ENCODE results near the gene PFDN6.

The PFDN6 gene

GRCh38 chr6:33247977-33248642 lies 41.3 kb upstream of the PFDN6 start:
- Histone ChIP-seq H3K27ac (ENCODE audit: low read length) (peak overlapping the region; percentile 77; the same call in 1 of the 2 replicates), H3K9me3 (replicated peaks; ENCODE audit: insufficient read depth, low read length) (no peaks in the 10 kb centered on the region), H3K9ac (ENCODE audit: low read length) (peak overlapping the region; percentile 64; the same call in 1 of the 2 replicates), H3K27me3 (replicated peaks; ENCODE audit: insufficient read depth, low read length) (0 out of 2 replicates have a peak, but pooled peaks cover 4% of the 10 kb centered on the region), H3K4me3 (ENCODE audit: low read length) (peak overlapping the region; percentile 74), H3K36me3 (replicated peaks; ENCODE audit: insufficient read depth, low read length) (no peaks in the 10 kb centered on the region), H3F3A (ENCODE audit: insufficient read depth, low read length) (peaks cover 6% of the 10 kb centered on the region), H2AFZ (ENCODE audit: low read length) (peak overlapping the region; percentile 91), H3K4me2 (ENCODE audit: low read depth, low read length) (peak overlapping the region; percentile 100), H3K4me1 (ENCODE audit: low read length) (peaks cover 10% of the 10 kb centered on the region), H3K9me2 (replicated peaks; ENCODE audit: insufficient read depth, low read length) (no peaks in the 10 kb centered on the region), H4K20me1 (ENCODE audit: insufficient read depth, low read length) (no peaks in the 10 kb centered on the region), H3K79me2 (ENCODE audit: low read length) (peaks cover 12% of the 10 kb centered on the region)
- TF ChIP-seq EZH2phosphoT487 (IDR thresholded peaks at IDR 0.05; ENCODE audit: low read length) (no peak), CTCF (IDR thresholded peaks at IDR 0.05; ENCODE audit: low read length) (peak; percentile 79)
- DNase-seq: peak; percentile 87

- peaks cover 10% of the 10 kb centered on the region for H3K4me1 ChIP-seq (ENCODE audit: low read length)
- H3K9me3 ChIP-seq (replicated peaks; ENCODE audit: insufficient read depth, low read length): no peaks in the 10 kb centered on the region
- H3K79me2 ChIP-seq (ENCODE audit: low read length): peaks cover 12% of the 10 kb centered on the region
- H3F3A ChIP-seq (ENCODE audit: insufficient read depth, low read length): peaks cover 6% of the 10 kb centered on the region
- TF ChIP-seq EZH2 (optimal IDR thresholded peaks at IDR 0.05; ENCODE audit: low read depth, low read length): no peak
- no peak for TF ChIP-seq EZH2phosphoT487 (IDR thresholded peaks at IDR 0.05; ENCODE audit: low read length)
- TF ChIP-seq CTCF (IDR thresholded peaks at IDR 0.05; ENCODE audit: low read length): no peak
- peak overlapping the region; percentile 100 for H3K4me2 ChIP-seq (ENCODE audit: low read depth, low read length)
- H3K4me3 ChIP-seq (ENCODE audit: low read length): peak overlapping the region; percentile 74
- H2AFZ ChIP-seq (ENCODE audit: low read length): peak overlapping the region; percentile 91
- H3K27me3 ChIP-seq (replicated peaks; ENCODE audit: insufficient read depth, low read length): no peaks in the 10 kb centered on the region
- DNase-seq: no peak
- no peaks in the 10 kb centered on the region for H4K20me1 ChIP-seq (ENCODE audit: insufficient read depth, low read length)
- no peaks in the 10 kb centered on the region for H3K36me3 ChIP-seq (replicated peaks; ENCODE audit: insufficient read depth, low read length)
- peak overlapping the region; percentile 64 for H3K9ac ChIP-seq (ENCODE audit: low read length)
- H3K9me2 ChIP-seq (replicated peaks; ENCODE audit: insufficient read depth, low read length): no peaks in the 10 kb centered on the region
- peak overlapping the region; percentile 77; the same call in 1 of the 2 replicates for H3K27ac ChIP-seq (ENCODE audit: low read length)
Observed at GRCh38 chr6:33248643-33248931, 40.8 kb upstream of the PFDN6 start.

- peak overlapping the region; percentile 82 for H3K9ac ChIP-seq (ENCODE audit: low read length)
- peak; percentile 99 for DNase-seq
- peaks cover 10% of the 10 kb centered on the region for H3K4me1 ChIP-seq (ENCODE audit: low read length)
- H3K27me3 ChIP-seq (replicated peaks; ENCODE audit: insufficient read depth, low read length): no peaks in the 10 kb centered on the region
- TF ChIP-seq CTCF (IDR thresholded peaks at IDR 0.05; ENCODE audit: low read length) (no peak), EZH2 (optimal IDR thresholded peaks at IDR 0.05; ENCODE audit: low read depth, low read length) (no peak), EZH2phosphoT487 (IDR thresholded peaks at IDR 0.05; ENCODE audit: low read length) (no peak)
- H3K79me2 ChIP-seq (ENCODE audit: low read length): peaks cover 12% of the 10 kb centered on the region
- H3F3A ChIP-seq (ENCODE audit: insufficient read depth, low read length): peaks cover 6% of the 10 kb centered on the region
- H3K9me3 ChIP-seq (replicated peaks; ENCODE audit: insufficient read depth, low read length): no peaks in the 10 kb centered on the region
- H3K9me2 ChIP-seq (replicated peaks; ENCODE audit: insufficient read depth, low read length): no peaks in the 10 kb centered on the region
- peak overlapping the region; percentile 75 for H3K4me3 ChIP-seq (ENCODE audit: low read length)
- H3K27ac ChIP-seq (ENCODE audit: low read length): peak overlapping the region; percentile 77
- H4K20me1 ChIP-seq (ENCODE audit: insufficient read depth, low read length): no peaks in the 10 kb centered on the region
- no peaks in the 10 kb centered on the region for H3K36me3 ChIP-seq (replicated peaks; ENCODE audit: insufficient read depth, low read length)
- H3K4me2 ChIP-seq (ENCODE audit: low read depth, low read length): peak overlapping the region; percentile 100
- H2AFZ ChIP-seq (ENCODE audit: low read length): peak overlapping the region; percentile 91
Observed at GRCh38 chr6:33248932-33249731, 40.3 kb upstream of the PFDN6 start.

All from MM.1S (cell line).